HG02852 (cell line): Measurements from ENCODE around the gene KATNA1.

Experiments used
- ATAC-seq: cut with Tn5 transposase; IDR thresholded peaks from one replicate; pipeline ENCODE4 v1.9.1; 2021; ENCODE audit warnings: mild to moderate bottlenecking, moderate library complexity; ENCODE audit not compliant: unreplicated experiment

The KATNA1 gene

DNA sequence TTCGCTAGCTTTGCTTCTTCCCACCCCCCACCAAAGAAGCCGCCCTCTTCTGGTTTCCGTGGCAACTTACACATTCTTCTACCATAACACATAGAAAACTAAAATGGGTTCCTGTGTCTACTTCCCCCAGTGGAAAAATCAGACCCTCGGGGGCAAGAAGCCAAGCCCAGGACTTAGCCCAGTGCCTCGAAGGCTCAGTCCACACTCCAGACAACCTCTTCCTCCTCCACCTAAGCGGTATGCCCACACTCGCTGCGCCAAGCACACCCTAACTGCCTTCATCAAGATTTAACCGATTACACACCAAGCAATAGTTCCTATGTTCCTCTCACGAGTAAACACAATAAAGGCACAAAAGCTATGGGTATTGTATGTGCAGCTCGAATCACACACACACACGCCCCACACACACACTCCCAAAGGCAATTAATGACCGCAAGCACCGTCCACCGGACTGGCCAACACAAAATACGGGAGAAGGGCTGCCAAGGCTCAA is 103.2 kb downstream of the KATNA1 start:
- peak; percentile 5 for ATAC-seq
